Transverse colon (tissue), 4 donors: ENCODE data around the gene CPSF4. TPM values are rescaled to one million over a fixed set of nuclear protein-coding genes. Genes with fewer than 3 reads are reported as not detected.

Experiments used
- DNase-seq: peaks from one replicate; pipeline ENCODE4 v3.0.0-alpha.2; 2019
- H3K27ac ChIP-seq, 4 donors: fragments of 200-600 bp; sonication (generic); 2 replicates each; pipeline ENCODE4 v1.5.1; 2016 to 2018; ENCODE audit warnings: inconsistent platforms in 4 of 4
- H3K27me3 ChIP-seq: fragments of 200-600 bp; sonication (generic); 2 replicates; pipeline ENCODE4 v1.5.1; 2017; ENCODE audit warnings: inconsistent platforms
- H3K36me3 ChIP-seq, 4 donors: fragments of 200-600 bp; sonication (generic); 2 replicates each; pipeline ENCODE4 v1.5.1; 2017 to 2019; ENCODE audit warnings: inconsistent platforms in 4 of 4
- H3K4me1 ChIP-seq, 4 donors: fragments of 200-600 bp; sonication (generic); 2 replicates each; pipeline ENCODE4 v1.5.1; 2017 to 2020; ENCODE audit warnings: inconsistent platforms in 4 of 4
- H3K4me3 ChIP-seq, 4 donors: fragments of 200-600 bp; sonication (generic); 1 replicate in 1 of 4; 2 replicates in 3 of 4; pipeline versions ENCODE4 v1.5.1 to v1.6.1; 2017 to 2019; ENCODE audit warnings: inconsistent platforms in 4 of 4
- H3K9me3 ChIP-seq, 2 donors: fragments of 200-600 bp; sonication (generic); 2 replicates each; pipeline ENCODE4 v1.5.1; 2017 to 2019; ENCODE audit warnings: inconsistent platforms in 2 of 2
- EP300 ChIP-seq: sonication (generic); formaldehyde crosslinking; IDR thresholded peaks from one replicate; pipeline ENCODE4 v1.6.1; 2017; ENCODE audit warnings: antibody characterized with exemption, low read depth
- POLR2A ChIP-seq: fragments of 450-650 bp; IDR thresholded peaks from one replicate; pipeline ENCODE4 v1.6.1; 2016; ENCODE audit warnings: antibody characterized with exemption, mild to moderate bottlenecking, moderate library complexity
- POLR2AphosphoS5 ChIP-seq, 3 donors: sonication (generic); formaldehyde crosslinking; IDR thresholded peaks; one replicate each; pipeline ENCODE4 v1.6.1; 2016; ENCODE audit warnings: antibody characterized with exemption in 3 of 3
- WGBS, 2 donors: methylation state at CpG; one replicate each; pipeline ENCODE4 v1.1.5; 2018; ENCODE audit warnings: low coverage in 1 of 2; 5-methylcytosine and 5-hydroxymethylcytosine counted together
- in situ Hi-C, 4 donors: fragments of 200-750 bp; cut with MboI; loops; one replicate each; pipeline versions ENCODE4 v1.15.0 to v1.15.1; 2017; ENCODE audit warnings: low sequenced_read_pairs in 3 of 4, low pct_ligation_motif_present in 1 of 4, low pct_unique_long_range_greater_than_20kb in 1 of 4
- intact Hi-C: fragments of 100-400 bp; cut with DNase I; formaldehyde crosslinking; loops from one replicate; pipeline ENCODE4 v1.15.1; 2023; ENCODE audit warnings: low total_unique reads
- total RNA-seq, 4 donors: library from RNA; depleted of rRNA; stranded (reverse); fragments of >200 nt; gene quantifications; one replicate each; pipeline ENCODE4 v1.1.0, GENCODE V29; 2016
- TF ChIP-seq, protein P1 (sequence below), 5 experiments: fragments of 200-600 bp in 3 of 5; fragments of 450-650 bp in 2 of 5; sonication (generic) in 3 of 5; IDR thresholded peaks; 1 replicate in 2 of 5; 2 replicates in 3 of 5; pipeline ENCODE4 v1.5.1; 2016 to 2017; ENCODE audit warnings: antibody characterized with exemption in 5 of 5, inconsistent platforms in 3 of 5, mild to moderate bottlenecking in 2 of 5, moderate library complexity in 1 of 5

Gene CPSF4
- total RNA-seq, 4 donors from 2014 or later, result 20.7 to 65.5 (median 24.8) TPM

DNA sequence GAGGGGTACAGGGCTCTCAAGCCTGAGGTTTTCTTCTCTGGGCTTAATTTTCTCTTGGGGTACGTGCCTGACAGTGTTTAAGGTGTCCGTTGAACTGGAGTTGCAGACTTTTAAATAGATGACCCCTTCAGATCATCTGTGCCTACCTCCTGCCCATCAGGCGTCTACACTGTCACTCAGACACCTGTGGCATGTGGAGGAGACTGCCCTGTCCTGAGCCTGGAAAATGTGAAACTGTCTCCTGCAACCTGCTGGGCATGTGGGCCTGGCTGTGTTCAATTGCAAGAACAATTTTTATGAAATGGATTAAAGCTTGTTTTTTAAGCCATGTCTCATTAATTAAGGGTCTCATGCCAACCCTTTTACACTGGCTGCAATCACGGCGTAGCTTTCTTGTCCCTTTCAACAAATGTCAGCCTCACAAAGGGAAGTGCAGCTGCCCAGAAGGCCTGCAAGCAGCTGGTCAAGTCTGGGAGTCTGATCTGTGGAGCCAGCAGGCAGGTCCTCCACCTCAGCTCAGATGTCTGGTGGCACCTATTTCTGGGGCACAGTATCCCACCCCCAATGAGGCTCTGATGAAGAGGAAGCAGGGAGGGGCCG, 18.4 kb downstream of the CPSF4 start:
- in situ Hi-C loops, result no loop called here
- no peak overlapping the region for H3K4me3 ChIP-seq
- WGBS, 2 donors, result 80 to 83% methylated on average over 2 to 6 of the region's 6 CpGs
- TF ChIP-seq EP300 (no peak), POLR2AphosphoS5 (IDR thresholded peaks at IDR 0.05) (no peak), POLR2A (no peak)
- TF ChIP-seq, protein P1, sequence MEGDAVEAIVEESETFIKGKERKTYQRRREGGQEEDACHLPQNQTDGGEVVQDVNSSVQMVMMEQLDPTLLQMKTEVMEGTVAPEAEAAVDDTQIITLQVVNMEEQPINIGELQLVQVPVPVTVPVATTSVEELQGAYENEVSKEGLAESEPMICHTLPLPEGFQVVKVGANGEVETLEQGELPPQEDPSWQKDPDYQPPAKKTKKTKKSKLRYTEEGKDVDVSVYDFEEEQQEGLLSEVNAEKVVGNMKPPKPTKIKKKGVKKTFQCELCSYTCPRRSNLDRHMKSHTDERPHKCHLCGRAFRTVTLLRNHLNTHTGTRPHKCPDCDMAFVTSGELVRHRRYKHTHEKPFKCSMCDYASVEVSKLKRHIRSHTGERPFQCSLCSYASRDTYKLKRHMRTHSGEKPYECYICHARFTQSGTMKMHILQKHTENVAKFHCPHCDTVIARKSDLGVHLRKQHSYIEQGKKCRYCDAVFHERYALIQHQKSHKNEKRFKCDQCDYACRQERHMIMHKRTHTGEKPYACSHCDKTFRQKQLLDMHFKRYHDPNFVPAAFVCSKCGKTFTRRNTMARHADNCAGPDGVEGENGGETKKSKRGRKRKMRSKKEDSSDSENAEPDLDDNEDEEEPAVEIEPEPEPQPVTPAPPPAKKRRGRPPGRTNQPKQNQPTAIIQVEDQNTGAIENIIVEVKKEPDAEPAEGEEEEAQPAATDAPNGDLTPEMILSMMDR (IDR thresholded peaks at IDR 0.05), result no peak
- H3K9me3 ChIP-seq, result no peaks in the 10 kb centered on the region
- H3K27ac ChIP-seq, result no peak overlapping the region
- no peaks in the 10 kb centered on the region for H3K27me3 ChIP-seq
- no peak for DNase-seq
- intact Hi-C loops, result no loop called here
- H3K4me1 ChIP-seq, result no peaks in the 10 kb centered on the region
- H3K36me3 ChIP-seq, result peaks cover 0 to 20% (median 9%) of the 10 kb centered on the region in 4 donors

DNA sequence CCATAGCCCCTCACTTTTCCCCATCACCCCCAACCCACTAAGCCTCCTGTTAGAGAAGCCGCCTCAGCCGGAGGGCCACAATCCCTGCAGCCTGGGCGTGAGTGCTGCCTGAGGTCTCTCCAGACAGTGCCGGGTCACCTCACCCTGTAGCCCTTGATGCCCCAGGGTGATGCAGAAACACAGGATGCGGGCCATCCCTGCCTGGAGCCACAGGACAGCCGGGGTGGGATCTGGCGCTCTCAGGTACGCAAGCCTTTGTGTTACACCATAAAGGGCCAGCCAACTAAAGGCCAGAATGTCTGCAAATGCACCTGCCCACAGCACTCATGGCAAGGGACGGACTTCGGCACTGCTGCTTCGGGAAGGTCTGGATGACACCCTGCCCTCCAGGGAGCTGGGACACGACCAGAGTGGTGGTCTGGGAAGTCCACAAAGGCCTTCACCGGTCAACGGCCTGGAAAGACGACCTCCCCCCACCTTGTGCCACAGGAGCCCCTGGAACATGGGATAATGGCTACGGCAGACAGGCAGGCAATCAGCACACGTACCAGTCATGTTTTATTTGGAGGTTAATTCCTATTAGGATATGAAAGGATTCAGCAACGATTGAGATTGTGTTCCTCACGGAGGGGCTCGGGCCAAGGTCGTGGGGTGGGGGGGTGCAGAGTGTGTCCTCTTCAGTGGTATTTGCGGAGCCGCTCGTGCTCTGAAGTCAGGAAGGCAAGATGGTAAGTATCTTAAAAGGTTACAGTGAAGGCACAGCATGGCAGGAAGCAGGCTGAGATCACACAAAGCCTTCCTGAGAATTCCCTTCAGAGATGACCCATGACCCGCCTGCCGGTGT, 19.1 kb downstream of the CPSF4 start:
- TF ChIP-seq, protein P1 (IDR thresholded peaks at IDR 0.05), result no peak
- TF ChIP-seq POLR2A (no peak), EP300 (no peak), POLR2AphosphoS5 (IDR thresholded peaks at IDR 0.05) (no peak)
- H3K4me3 ChIP-seq, result no peak overlapping the region
- no peak overlapping the region for H3K27ac ChIP-seq
- no peaks in the 10 kb centered on the region for H3K27me3 ChIP-seq
- H3K36me3 ChIP-seq, result peaks cover 0 to 20% (median 9%) of the 10 kb centered on the region in 4 donors
- intact Hi-C loops, result no loop called here
- DNase-seq, result no peak
- peaks cover 0 to 2% (median 0%) of the 10 kb centered on the region in 4 donors for H3K4me1 ChIP-seq
- 85% methylated on average over 25 of the region's 26 CpGs; no CpG with 5 or more reads in 1 of the 2 donors for WGBS, 2 donors
- in situ Hi-C loops, result no loop called here
- H3K9me3 ChIP-seq, result no peaks in the 10 kb centered on the region

DNA sequence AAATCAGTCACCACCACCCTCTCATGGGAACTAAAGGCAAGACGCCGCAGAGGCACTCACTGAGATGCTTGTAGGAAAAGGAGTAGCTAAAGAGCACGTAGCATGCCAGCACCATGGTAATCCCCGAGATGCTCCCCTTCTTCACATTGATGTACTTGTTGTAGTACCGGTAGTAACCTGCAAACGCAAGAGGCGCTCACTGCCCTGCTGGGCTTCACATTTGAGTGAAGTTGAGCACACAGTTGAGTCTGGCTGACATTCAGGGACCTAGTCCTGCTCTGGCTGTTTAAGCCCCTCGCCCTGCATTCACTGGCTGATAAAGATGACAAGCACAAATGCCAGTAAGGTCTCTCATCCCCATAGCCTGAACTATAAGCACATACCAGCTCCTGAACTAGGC, 20.3 kb downstream of the CPSF4 start:
- in situ Hi-C loops, result no loop called here
- Histone ChIP-seq H3K27ac (no peak overlapping the region), H3K4me1 (peaks cover 4 to 14% (median 5%) of the 10 kb centered on the region in 4 donors), H3K9me3 (no peaks in the 10 kb centered on the region), H3K36me3 (peaks cover 0 to 24% (median 10%) of the 10 kb centered on the region in 4 donors), H3K27me3 (no peaks in the 10 kb centered on the region), H3K4me3 (no peak overlapping the region)
- TF ChIP-seq POLR2AphosphoS5 (IDR thresholded peaks at IDR 0.05) (peak in 1 of 3 donors; percentile 4), POLR2A (no peak), EP300 (no peak)
- TF ChIP-seq, protein P1 (IDR thresholded peaks at IDR 0.05), result peak in 3 of 5 experiments; percentile 17 to 28 (median 21)
- intact Hi-C loops, result no loop called here
- DNase-seq, result no peak
- WGBS, 2 donors, result 82% methylated on average over 8 of the region's 8 CpGs; no CpG with 5 or more reads in 1 of the 2 donors

- TF ChIP-seq POLR2A, result no peak
- TF ChIP-seq EP300, result no peak
- TF ChIP-seq, protein P1 (IDR thresholded peaks at IDR 0.05), result no peak
- no peak for TF ChIP-seq POLR2AphosphoS5 (IDR thresholded peaks at IDR 0.05)
- Histone ChIP-seq H3K4me1 (peaks cover 9 to 27% (median 19%) of the 10 kb centered on the region in 4 donors), H3K36me3 (peaks cover 0 to 25% (median 10%) of the 10 kb centered on the region in 4 donors), H3K27ac (no peak overlapping the region), H3K27me3 (no peaks in the 10 kb centered on the region), H3K4me3 (no peak overlapping the region), H3K9me3 (no peaks in the 10 kb centered on the region)
- intact Hi-C loops, result no loop called here
- DNase-seq, result no peak
- 87 to 97% methylated on average over 6 to 11 of the region's 11 CpGs for WGBS, 2 donors
- in situ Hi-C loops, result no loop called here
Observed at GRCh38 chr7:99460651-99461050, 21.9 kb downstream of the CPSF4 start.
